ENCODE measurements around the gene MARCHF5. TPM values are rescaled to one million over a fixed set of nuclear protein-coding genes. Genes with fewer than 3 reads are reported as not detected.

Gene MARCHF5
- total RNA-seq, 6 donors from 2014 or later, result 8.4 to 56.5 (median 22.6) TPM

GRCh38 chr10:92290076-92290836 is 711 bp upstream of the MARCHF5 start:
- no peak for TF ChIP-seq CTCF (IDR thresholded peaks at IDR 0.05)
- no peak for TF ChIP-seq EP300 (IDR thresholded peaks at IDR 0.05)
- TF ChIP-seq POLR2AphosphoS5 (IDR thresholded peaks at IDR 0.05), result peak in 1 of 2 donors; percentile 9
- DNase-seq, result peak in 1 of 2 donors; percentile 30
- H3K4me1 ChIP-seq, result peaks cover 8 to 31% (median 17%) of the 10 kb centered on the region in 4 donors
- no peaks in the 10 kb centered on the region for H3K9me3 ChIP-seq
- H3K27ac ChIP-seq, result peak overlapping the region; percentile 91 to 99 (median 96)
- ATAC-seq (ENCODE audit: low FRiP score in 2 of 2), result peak; percentile 32 to 51
- peak overlapping the region; percentile 63 to 99 (median 88) for H3K4me3 ChIP-seq
- WGBS, 2 donors, result 1% methylated on average over 22 to 23 of the region's 33 CpGs
- no peaks in the 10 kb centered on the region for H3K27me3 ChIP-seq
- H3K36me3 ChIP-seq, result peaks cover 0 to 6% (median 0%) of the 10 kb centered on the region in 4 donors

- Histone ChIP-seq H3K4me1 (peaks cover 8 to 26% (median 17%) of the 10 kb centered on the region in 4 donors), H3K4me3 (peak overlapping the region; percentile 63 to 99 (median 90)), H3K36me3 (peaks cover 0 to 6% (median 0%) of the 10 kb centered on the region in 4 donors), H3K27ac (peak overlapping the region; percentile 91 to 99 (median 96)), H3K27me3 (no peaks in the 10 kb centered on the region), H3K9me3 (no peaks in the 10 kb centered on the region)
- peak in 1 of 2 donors; percentile 30 for ATAC-seq (ENCODE audit: low FRiP score in 2 of 2)
- DNase-seq, result no peak
- TF ChIP-seq POLR2A (IDR thresholded peaks at IDR 0.05) (no peak), CTCF (IDR thresholded peaks at IDR 0.05) (no peak), POLR2AphosphoS5 (IDR thresholded peaks at IDR 0.05) (no peak), EP300 (IDR thresholded peaks at IDR 0.05) (no peak)
- WGBS, 2 donors, result 0% methylated on average over 9 to 10 of the region's 10 CpGs
Measured at GRCh38 chr10:92291616-92291865, 574 bp downstream of the MARCHF5 start.

GRCh38 chr10:92291921-92292845 is 1.2 kb downstream of the MARCHF5 start:
- Histone ChIP-seq H3K36me3 (peaks cover 0 to 6% (median 0%) of the 10 kb centered on the region in 4 donors), H3K4me3 (peak overlapping the region; percentile 63 to 99 (median 90)), H3K9me3 (no peaks in the 10 kb centered on the region), H3K27ac (peak overlapping the region; percentile 91 to 99 (median 96)), H3K4me1 (peaks cover 8 to 26% (median 17%) of the 10 kb centered on the region in 4 donors), H3K27me3 (no peaks in the 10 kb centered on the region)
- ATAC-seq (ENCODE audit: low FRiP score in 2 of 2) (peak in 1 of 2 donors; percentile 38), DNase-seq (peak in 1 of 2 donors; percentile 71)
- TF ChIP-seq CTCF (IDR thresholded peaks at IDR 0.05) (peak in 5 of 6 experiments; percentile 14 to 51 (median 44)), POLR2AphosphoS5 (IDR thresholded peaks at IDR 0.05) (no peak), POLR2A (IDR thresholded peaks at IDR 0.05) (no peak), EP300 (IDR thresholded peaks at IDR 0.05) (no peak)
- 1% methylated on average over 9 to 17 of the region's 17 CpGs for WGBS, 2 donors

- 89% methylated on average over 6 of the region's 6 CpGs for WGBS, 2 donors
- Histone ChIP-seq H3K27ac (no peak overlapping the region), H3K9me3 (no peaks in the 10 kb centered on the region), H3K4me3 (no peak overlapping the region), H3K4me1 (peaks cover 0 to 22% (median 4%) of the 10 kb centered on the region in 4 donors), H3K36me3 (peaks cover 0 to 7% (median 0%) of the 10 kb centered on the region in 4 donors), H3K27me3 (no peaks in the 10 kb centered on the region)
- TF ChIP-seq POLR2A (IDR thresholded peaks at IDR 0.05) (no peak), CTCF (IDR thresholded peaks at IDR 0.05) (no peak), EP300 (IDR thresholded peaks at IDR 0.05) (no peak)
- no peak for DNase-seq
- no peak for ATAC-seq (ENCODE audit: low FRiP score in 2 of 2)
Measured at GRCh38 chr10:92298487-92298886, 7.5 kb downstream of the MARCHF5 start.
